K562 (cell line): ENCODE data around the gene CDC42SE2. TPM values are rescaled to one million over a fixed set of nuclear protein-coding genes. Genes with fewer than 3 reads are reported as not detected.

Source experiments
- CUX1 ChIP-seq: fragments of 200-800 bp; sonication (Bioruptor generic); IDR thresholded peaks from 2 replicates; pipeline ENCODE4 v1.6.1; 2016; ENCODE audit warnings: missing genetic modification characterization, missing compliant biosample characterization
- FOXA3 ChIP-seq, 2 experiments: fragments of 450-650 bp in 1 of 2; sonication (generic) in 1 of 2; formaldehyde crosslinking; IDR thresholded peaks in 1 of 2; conservative IDR thresholded peaks in 1 of 2; 2 replicates each; pipeline versions ENCODE4 v1.4.0 to v1.8.0; 2020 to 2022; ENCODE audit warnings: mild to moderate bottlenecking in 2 of 2, missing genetic modification reagents in 1 of 2
- FOXM1 ChIP-seq, 2 experiments: fragments of 450-650 bp in 1 of 2; sonication (generic) in 1 of 2; formaldehyde crosslinking in 1 of 2; IDR thresholded peaks; 2 replicates each; pipeline versions ENCODE4 v1.6.1 to v1.9.0; 2017 to 2022; ENCODE audit warnings: low read depth in 2 of 2, mild to moderate bottlenecking in 2 of 2, missing genetic modification reagents in 1 of 2, moderate library complexity in 1 of 2
- GATA2 ChIP-seq: sonication (generic); formaldehyde crosslinking; IDR thresholded peaks from 2 replicates; pipeline ENCODE4 v1.4.0; 2020; ENCODE audit warnings: mild to moderate bottlenecking, missing genetic modification reagents
- SNIP1 ChIP-seq: fragments of 450-650 bp; IDR thresholded peaks from 2 replicates; pipeline ENCODE4 v1.7.1; 2017; ENCODE audit warnings: low read depth, mild to moderate bottlenecking
- TEAD4 ChIP-seq, 2 experiments: sonication (generic) in 1 of 2; formaldehyde crosslinking in 1 of 2; IDR thresholded peaks; 2 replicates each; pipeline versions ENCODE4 v1.6.1 to v1.8.0; 2012 to 2022; ENCODE audit warnings: borderline replicate concordance in 1 of 2, inconsistent platforms in 1 of 2, low read length in 1 of 2, mild to moderate bottlenecking in 1 of 2, missing genetic modification reagents in 1 of 2
- polyA plus RNA-seq, 8 experiments: library from polyadenylated mRNA; depleted of rRNA in 4 of 8; stranded (reverse) in 5 of 8; unstranded in 3 of 8; fragments of >200 nt; fragmentation: Nextera tagmentation in 2 of 8; fragmentation: Illumina TruSeq in 1 of 8; extraction: Ambion mirVana in 2 of 8; extraction: Trizol in 1 of 8; gene quantifications; 2 replicates each; pipeline versions ENCODE4 v1.2.1 to v1.2.3, GENCODE V29; 2011 to 2014; ENCODE audit warnings: inconsistent platforms in 1 of 8, missing spikeins in 1 of 8
- total RNA-seq, 7 experiments: library from RNA; depleted of rRNA in 6 of 7; stranded (reverse); fragments of >200 nt in 6 of 7; fragmentation: Illumina TruSeq in 2 of 7; extraction: Trizol in 2 of 7; gene quantifications; 2 replicates each; pipeline versions ENCODE4 v1.2.1 to v1.2.3, GENCODE V29; 2011 to 2021; ENCODE audit warnings: low replicate concordance in 1 of 7
- TF ChIP-seq, protein P1 (sequence below): fragments of 450-650 bp; formaldehyde crosslinking; IDR thresholded peaks from 2 replicates; pipeline ENCODE4 v1.4.0; 2020; ENCODE audit warnings: mild to moderate bottlenecking, moderate library complexity
- TF ChIP-seq, protein P2 (sequence below), 2 experiments: fragments of 450-650 bp in 1 of 2; sonication (generic) in 1 of 2; formaldehyde crosslinking in 1 of 2; IDR thresholded peaks in 1 of 2; conservative IDR thresholded peaks in 1 of 2; 2 replicates each; pipeline versions ENCODE4 v1.6.1 to v1.8.1; 2016 to 2023; ENCODE audit warnings: mild to moderate bottlenecking in 2 of 2, moderate library complexity in 2 of 2, inconsistent platforms in 1 of 2, missing genetic modification reagents in 1 of 2

Gene CDC42SE2
- total and polyA plus RNA-seq, 9 of the 15 experiments (the other 6 are each of a cell fraction or from before 2014, with no cell fraction given): 24.8 to 44.3 (median 32.7) TPM

- TF ChIP-seq, protein P1, sequence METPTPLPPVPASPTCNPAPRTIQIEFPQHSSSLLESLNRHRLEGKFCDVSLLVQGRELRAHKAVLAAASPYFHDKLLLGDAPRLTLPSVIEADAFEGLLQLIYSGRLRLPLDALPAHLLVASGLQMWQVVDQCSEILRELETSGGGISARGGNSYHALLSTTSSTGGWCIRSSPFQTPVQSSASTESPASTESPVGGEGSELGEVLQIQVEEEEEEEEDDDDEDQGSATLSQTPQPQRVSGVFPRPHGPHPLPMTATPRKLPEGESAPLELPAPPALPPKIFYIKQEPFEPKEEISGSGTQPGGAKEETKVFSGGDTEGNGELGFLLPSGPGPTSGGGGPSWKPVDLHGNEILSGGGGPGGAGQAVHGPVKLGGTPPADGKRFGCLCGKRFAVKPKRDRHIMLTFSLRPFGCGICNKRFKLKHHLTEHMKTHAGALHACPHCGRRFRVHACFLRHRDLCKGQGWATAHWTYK: no peak
- peak; percentile 42; the same call in 1 of the 2 replicates for TF ChIP-seq FOXM1 (IDR thresholded peaks at IDR 0.05; ENCODE audit: low read depth)
- TF ChIP-seq FOXM1 (CRISPR knock-in tag; IDR thresholded peaks at IDR 0.05; ENCODE audit: low read depth): no peak
- TF ChIP-seq FOXA3 (CRISPR knock-in tag; conservative IDR thresholded peaks at IDR 0.05 in 1 of 2, IDR thresholded peaks at IDR 0.05 in 1 of 2): no peak
- TF ChIP-seq TEAD4 (IDR thresholded peaks at IDR 0.05; ENCODE audit: low read length): peak; percentile 71; the same call in 1 of the 2 replicates
- TF ChIP-seq TEAD4 (CRISPR knock-in tag; IDR thresholded peaks at IDR 0.05; ENCODE audit: borderline replicate concordance): no peak
- TF ChIP-seq, protein P2, sequence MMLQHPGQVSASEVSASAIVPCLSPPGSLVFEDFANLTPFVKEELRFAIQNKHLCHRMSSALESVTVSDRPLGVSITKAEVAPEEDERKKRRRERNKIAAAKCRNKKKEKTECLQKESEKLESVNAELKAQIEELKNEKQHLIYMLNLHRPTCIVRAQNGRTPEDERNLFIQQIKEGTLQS (IDR thresholded peaks at IDR 0.05): peak; percentile 75
- TF ChIP-seq, protein P2 (CRISPR knock-in tag; conservative IDR thresholded peaks at IDR 0.05): no peak
- TF ChIP-seq SNIP1: no peak
- no peak for TF ChIP-seq CUX1 (CRISPR knock-in tag)
- TF ChIP-seq GATA2 (CRISPR knock-in tag): 0 out of 2 replicates have a peak, but pooled peaks have one; percentile 24
These were observed 42.1 kb downstream of the CDC42SE2 start (continued) for GRCh38 chr5:131305906-131306305.
